Osteoblast (primary cell): ENCODE data around the gene SCMH1. TPM values are rescaled to one million over a fixed set of nuclear protein-coding genes. Genes with fewer than 3 reads are reported as not detected.

Experiments
- DNase-seq: peaks from one replicate; pipeline ENCODE4 v3.0.0; 2011; ENCODE audit warnings: low spot score, mixed read lengths; ENCODE audit not compliant: insufficient read length; ENCODE audit errors: missing footprints
- H2AFZ ChIP-seq: 2 replicates; pipeline ENCODE4 v1.6.0; 2011; ENCODE audit warnings: mild to moderate bottlenecking, low read length
- H3K27ac ChIP-seq: 2 replicates; pipeline ENCODE4 v1.5.1; 2011; ENCODE audit warnings: mild to moderate bottlenecking, low read depth, low read length, moderate library complexity
- H3K27me3 ChIP-seq: 2 replicates; pipeline ENCODE4 v1.6.0; 2012; ENCODE audit warnings: mild to moderate bottlenecking, control low read depth, inconsistent platforms, low read length, moderate library complexity; ENCODE audit not compliant: insufficient read depth
- H3K36me3 ChIP-seq: 2 replicates; pipeline ENCODE4 v1.5.1; 2011; ENCODE audit warnings: mild to moderate bottlenecking, low read length, control low read depth, moderate library complexity; ENCODE audit not compliant: insufficient read depth
- H3K4me1 ChIP-seq: 2 replicates; pipeline ENCODE4 v1.5.1; 2011; ENCODE audit warnings: mild to moderate bottlenecking, low read length, control low read depth, moderate library complexity; ENCODE audit not compliant: insufficient read depth
- H3K4me2 ChIP-seq: 2 replicates; pipeline ENCODE4 v1.6.0; 2011; ENCODE audit warnings: mild to moderate bottlenecking, low read length; ENCODE audit not compliant: insufficient read depth
- H3K4me3 ChIP-seq: fragments of 200-600 bp; sonication (generic); 3 replicates; pipeline ENCODE4 v1.5.1; 2012; ENCODE audit warnings: mild to moderate bottlenecking, low read length, inconsistent platforms; ENCODE audit not compliant: insufficient read depth
- H3K79me2 ChIP-seq: 2 replicates; pipeline ENCODE4 v1.6.0; 2012; ENCODE audit warnings: mild to moderate bottlenecking, low read length, control low read depth, inconsistent platforms; ENCODE audit not compliant: insufficient read depth
- H3K9me3 ChIP-seq: 2 replicates; pipeline ENCODE4 v1.5.1; 2011; ENCODE audit warnings: low read depth, low read length, control low read depth
- H4K20me1 ChIP-seq: 2 replicates; pipeline ENCODE4 v1.6.0; 2012; ENCODE audit warnings: mild to moderate bottlenecking, low read length, control low read depth; ENCODE audit not compliant: insufficient read depth
- total RNA-seq: library from RNA; depleted of rRNA; stranded (reverse); fragments of >200 nt; gene quantifications from 2 replicates; pipeline ENCODE4 v1.2.3, GENCODE V29; 2012
- TF ChIP-seq, protein P1 (sequence below): IDR thresholded peaks from 2 replicates; pipeline ENCODE4 v1.5.1; 2011; ENCODE audit warnings: mild to moderate bottlenecking, low read depth, low read length, moderate library complexity; ENCODE audit errors: extremely low read depth

The SCMH1 gene
- total RNA-seq, 1 donor, result 33.7 TPM

DNA sequence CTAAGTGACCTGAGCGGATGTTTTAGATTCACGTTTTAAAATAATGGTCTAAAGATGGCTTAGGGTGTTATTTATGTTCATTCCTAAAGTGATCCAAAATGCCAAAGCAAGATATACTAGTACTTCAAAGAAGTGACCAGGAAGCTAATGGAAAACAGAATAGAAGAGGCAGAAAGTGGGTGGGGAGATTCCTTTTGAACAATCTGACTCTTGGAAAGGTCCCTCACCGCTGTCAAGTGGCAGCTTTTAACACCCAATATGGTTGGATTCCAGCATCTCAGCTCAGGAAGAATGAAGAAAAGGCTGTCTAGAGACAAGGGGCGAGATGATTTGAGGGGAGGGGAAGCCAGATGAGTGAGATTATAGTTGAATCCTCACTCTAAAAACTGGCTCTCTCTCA, 90.3 kb downstream of the SCMH1 start:
- H3K36me3 ChIP-seq, result peaks cover 10% of the 10 kb centered on the region
- no peaks in the 10 kb centered on the region for H3K79me2 ChIP-seq
- H3K4me3 ChIP-seq, result no peak overlapping the region
- no peak overlapping the region for H2AFZ ChIP-seq
- peaks cover 38% of the 10 kb centered on the region for H3K4me1 ChIP-seq
- no peak for DNase-seq
- TF ChIP-seq, protein P1, sequence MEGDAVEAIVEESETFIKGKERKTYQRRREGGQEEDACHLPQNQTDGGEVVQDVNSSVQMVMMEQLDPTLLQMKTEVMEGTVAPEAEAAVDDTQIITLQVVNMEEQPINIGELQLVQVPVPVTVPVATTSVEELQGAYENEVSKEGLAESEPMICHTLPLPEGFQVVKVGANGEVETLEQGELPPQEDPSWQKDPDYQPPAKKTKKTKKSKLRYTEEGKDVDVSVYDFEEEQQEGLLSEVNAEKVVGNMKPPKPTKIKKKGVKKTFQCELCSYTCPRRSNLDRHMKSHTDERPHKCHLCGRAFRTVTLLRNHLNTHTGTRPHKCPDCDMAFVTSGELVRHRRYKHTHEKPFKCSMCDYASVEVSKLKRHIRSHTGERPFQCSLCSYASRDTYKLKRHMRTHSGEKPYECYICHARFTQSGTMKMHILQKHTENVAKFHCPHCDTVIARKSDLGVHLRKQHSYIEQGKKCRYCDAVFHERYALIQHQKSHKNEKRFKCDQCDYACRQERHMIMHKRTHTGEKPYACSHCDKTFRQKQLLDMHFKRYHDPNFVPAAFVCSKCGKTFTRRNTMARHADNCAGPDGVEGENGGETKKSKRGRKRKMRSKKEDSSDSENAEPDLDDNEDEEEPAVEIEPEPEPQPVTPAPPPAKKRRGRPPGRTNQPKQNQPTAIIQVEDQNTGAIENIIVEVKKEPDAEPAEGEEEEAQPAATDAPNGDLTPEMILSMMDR, result no peak
- peak overlapping the region; percentile 80 for H3K27ac ChIP-seq
- no peaks in the 10 kb centered on the region for H3K9me3 ChIP-seq
- H4K20me1 ChIP-seq, result no peaks in the 10 kb centered on the region
- H3K4me2 ChIP-seq, result peak overlapping the region; percentile 8
- H3K27me3 ChIP-seq, result no peaks in the 10 kb centered on the region

DNA sequence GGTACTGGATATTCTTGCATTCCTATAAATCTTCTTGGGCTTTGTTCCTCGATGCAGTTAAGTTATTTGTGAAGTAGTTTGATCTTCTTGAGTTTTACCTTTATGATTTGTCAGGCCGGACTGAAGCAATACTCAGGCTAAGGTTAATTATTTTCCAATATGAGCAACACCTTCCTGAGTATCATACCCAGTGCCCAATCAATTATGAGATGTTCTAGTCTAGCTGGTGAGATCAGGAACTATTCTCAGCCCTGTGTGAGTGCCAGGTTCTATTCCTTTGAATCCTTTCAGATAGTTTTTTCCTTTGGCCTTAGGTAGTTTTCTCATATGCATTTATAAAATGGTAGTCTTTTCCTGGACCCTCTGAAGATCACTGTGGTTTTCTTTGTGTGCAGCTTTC, 92.5 kb downstream of the SCMH1 start:
- Histone ChIP-seq H3K79me2 (no peaks in the 10 kb centered on the region), H3K27ac (no peak overlapping the region), H3K4me2 (no peak overlapping the region), H3K9me3 (no peaks in the 10 kb centered on the region), H4K20me1 (no peaks in the 10 kb centered on the region), H3K4me1 (peaks cover 33% of the 10 kb centered on the region), H2AFZ (no peak overlapping the region), H3K27me3 (no peaks in the 10 kb centered on the region), H3K36me3 (peaks cover 10% of the 10 kb centered on the region), H3K4me3 (no peak overlapping the region)
- no peak for DNase-seq
- TF ChIP-seq, protein P1, result no peak

DNA sequence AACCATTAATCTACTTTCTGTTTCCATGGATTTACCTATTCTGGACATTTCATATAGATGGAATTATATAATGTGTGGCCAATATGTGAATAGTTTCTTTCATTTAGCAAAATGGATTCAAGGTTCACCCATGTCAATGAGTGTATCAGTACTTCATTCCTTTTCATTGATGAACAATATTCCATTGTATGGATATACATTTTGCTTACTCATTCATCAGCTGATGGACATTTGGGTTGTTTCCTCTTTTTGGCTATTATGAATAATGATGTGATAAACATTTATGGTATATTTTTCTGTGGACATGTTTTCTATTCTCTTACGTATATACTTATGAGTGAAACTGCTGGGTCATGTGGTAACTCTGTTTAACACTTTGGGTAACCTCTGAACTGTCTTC, 97.8 kb downstream of the SCMH1 start:
- Histone ChIP-seq H3K27ac (no peak overlapping the region), H3K9me3 (no peaks in the 10 kb centered on the region), H4K20me1 (no peaks in the 10 kb centered on the region), H3K4me2 (no peak overlapping the region), H3K36me3 (peaks cover 22% of the 10 kb centered on the region), H2AFZ (no peak overlapping the region), H3K27me3 (no peaks in the 10 kb centered on the region), H3K4me1 (no peaks in the 10 kb centered on the region), H3K4me3 (no peak overlapping the region), H3K79me2 (no peaks in the 10 kb centered on the region)
- no peak for DNase-seq
- TF ChIP-seq, protein P1, result no peak

DNA sequence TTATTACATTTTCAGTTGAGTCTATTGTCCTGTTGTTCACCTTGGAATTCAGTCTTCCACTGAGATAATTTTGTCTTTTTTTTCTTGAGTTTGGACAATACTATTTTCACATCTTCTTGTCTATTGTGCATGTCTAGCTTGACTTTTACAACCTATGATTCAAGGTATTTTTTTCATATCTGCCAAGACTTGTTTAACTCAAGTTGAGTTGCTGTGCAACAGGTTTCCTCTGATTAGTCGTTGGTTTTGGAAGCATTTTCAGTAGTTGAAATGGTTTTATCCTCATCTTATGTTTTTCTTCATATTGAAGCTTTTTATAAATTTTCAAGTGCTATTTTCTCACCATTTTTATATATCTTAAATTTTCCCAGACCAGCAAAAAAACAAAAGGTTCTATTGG, 103.6 kb downstream of the SCMH1 start:
- no peak overlapping the region for H3K4me3 ChIP-seq
- H3K36me3 ChIP-seq, result peaks cover 21% of the 10 kb centered on the region
- TF ChIP-seq, protein P1, result no peak

More for the DNA sequence above, 103.6 kb downstream of the SCMH1 start:
- H3K79me2 ChIP-seq, result no peaks in the 10 kb centered on the region
- DNase-seq, result no peak
- H2AFZ ChIP-seq, result no peak overlapping the region
- no peaks in the 10 kb centered on the region for H4K20me1 ChIP-seq
- H3K9me3 ChIP-seq, result no peaks in the 10 kb centered on the region
- H3K27ac ChIP-seq, result no peak overlapping the region
- no peaks in the 10 kb centered on the region for H3K4me1 ChIP-seq
- H3K4me2 ChIP-seq, result no peak overlapping the region
- H3K27me3 ChIP-seq, result no peaks in the 10 kb centered on the region
